Left renal pelvis (tissue), 4 donors: ENCODE data around the gene CALCOCO2. TPM values are rescaled to one million over a fixed set of nuclear protein-coding genes. Genes with fewer than 3 reads are reported as not detected.
"Not testable (repeated sequence)": the region's sequence is repeated elsewhere in the genome, so short reads cannot be mapped to it uniquely, and the experiment has no call there.

Experiments
- DNase-seq, 4 donors: peaks; one replicate each; pipeline ENCODE4 v3.0.0-alpha.2; 2013; ENCODE audit warnings: low read depth in 4 of 4, low spot score in 3 of 4
- polyA plus RNA-seq, 4 donors: library from polyadenylated mRNA; unstranded; fragments of 120-200 nt; gene quantifications; one replicate each; pipeline ENCODE4 v1.2.1, GENCODE V29; 2013; ENCODE audit not compliant: insufficient read length in 4 of 4

The CALCOCO2 gene, protein sequence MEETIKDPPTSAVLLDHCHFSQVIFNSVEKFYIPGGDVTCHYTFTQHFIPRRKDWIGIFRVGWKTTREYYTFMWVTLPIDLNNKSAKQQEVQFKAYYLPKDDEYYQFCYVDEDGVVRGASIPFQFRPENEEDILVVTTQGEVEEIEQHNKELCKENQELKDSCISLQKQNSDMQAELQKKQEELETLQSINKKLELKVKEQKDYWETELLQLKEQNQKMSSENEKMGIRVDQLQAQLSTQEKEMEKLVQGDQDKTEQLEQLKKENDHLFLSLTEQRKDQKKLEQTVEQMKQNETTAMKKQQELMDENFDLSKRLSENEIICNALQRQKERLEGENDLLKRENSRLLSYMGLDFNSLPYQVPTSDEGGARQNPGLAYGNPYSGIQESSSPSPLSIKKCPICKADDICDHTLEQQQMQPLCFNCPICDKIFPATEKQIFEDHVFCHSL
- 10 to 100 TPM; 71.0 to 87.9 (median 81.8) TPM for polyA plus RNA-seq

- peak; percentile 76 to 87 (median 83) for DNase-seq
These were observed at the start of gene CALCOCO2 for GRCh38 chr17:48830840-48831548. Gene CALCOCO2 (plus strand): TSS chr17:48831035. CDS start chr17:48841708, 10,673 bp downstream.

- no peak for DNase-seq
These were observed 43.0 kb upstream of the CALCOCO2 start for GRCh38 chr17:48787828-48788227.

DNA sequence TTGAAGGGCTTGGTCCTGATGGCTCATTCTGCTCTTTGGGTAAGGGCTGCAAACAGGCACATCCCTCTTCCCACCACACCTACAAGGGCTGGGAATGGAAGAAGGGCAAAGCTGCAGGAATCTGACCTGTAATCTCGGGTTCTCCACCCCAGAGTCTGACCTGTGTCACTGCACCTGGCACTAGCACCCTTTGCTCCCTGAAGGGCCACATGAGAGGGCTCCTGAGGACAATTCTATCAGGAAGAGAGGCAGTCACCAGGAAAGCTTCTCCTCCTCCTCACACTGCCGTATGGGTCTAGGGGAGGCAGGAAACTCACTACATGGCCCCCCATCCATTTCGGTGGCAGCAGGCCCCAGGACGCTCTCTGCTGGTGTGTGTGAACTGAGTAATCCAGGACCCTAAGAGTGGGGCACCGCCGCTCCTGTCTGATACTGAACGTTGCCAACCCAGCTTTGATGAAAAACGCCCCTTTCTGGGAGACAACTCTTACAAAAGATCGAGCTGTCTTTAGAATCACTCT, 40.2 kb upstream of the CALCOCO2 start:
- DNase-seq, result no peak

DNA sequence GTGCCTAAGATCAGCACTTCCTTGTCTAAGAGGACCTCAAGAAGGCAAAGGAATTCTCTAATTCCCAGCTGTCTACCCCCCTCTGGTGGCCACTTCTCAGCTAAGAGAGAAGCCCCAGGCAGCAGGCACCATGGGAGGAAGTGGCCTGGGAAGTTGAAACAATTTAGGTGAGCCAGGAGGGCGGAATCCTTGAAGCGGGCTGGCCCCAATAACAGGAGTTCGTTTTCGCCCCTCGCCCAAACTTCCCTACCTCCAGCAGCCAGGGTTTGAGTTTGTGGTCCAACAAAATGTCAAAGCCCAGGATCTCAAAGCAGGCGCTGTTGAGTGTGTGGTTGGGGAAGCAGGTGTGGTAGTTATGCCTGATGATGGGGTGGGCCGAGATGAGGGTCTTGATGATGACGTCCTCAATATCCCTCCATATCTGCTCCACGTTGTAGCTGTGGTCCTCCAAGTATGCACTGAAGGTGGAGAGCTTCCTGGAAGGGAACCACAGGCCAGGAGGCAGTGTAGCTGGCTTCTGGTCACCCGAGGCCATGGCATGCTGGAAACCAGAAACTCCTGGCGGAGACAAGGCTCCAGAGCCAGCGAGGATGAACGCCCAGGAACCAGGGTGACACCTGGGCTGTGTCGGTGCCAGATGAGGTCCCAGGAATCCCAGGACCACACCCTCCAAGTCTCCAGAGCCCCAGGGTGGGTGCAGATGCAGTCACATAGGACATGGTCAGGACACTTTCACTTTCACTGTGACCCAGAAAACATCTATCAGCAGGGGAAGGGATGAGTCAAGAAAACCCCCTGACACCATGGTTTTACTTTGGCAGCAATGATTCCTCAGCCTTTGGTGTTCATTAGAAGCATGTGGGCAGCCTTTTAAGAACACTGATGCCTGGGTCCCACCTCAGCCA, 39.5 kb upstream of the CALCOCO2 start:
- DNase-seq, result peak in 3 of 4 donors; percentile 51 to 79 (median 72)

- DNase-seq, result no peak
These were observed 38.6 kb upstream of the CALCOCO2 start for GRCh38 chr17:48792033-48792798.

GRCh38 chr17:48795444-48796162, 35.2 kb upstream of the CALCOCO2 start:
- no peak for DNase-seq

DNA sequence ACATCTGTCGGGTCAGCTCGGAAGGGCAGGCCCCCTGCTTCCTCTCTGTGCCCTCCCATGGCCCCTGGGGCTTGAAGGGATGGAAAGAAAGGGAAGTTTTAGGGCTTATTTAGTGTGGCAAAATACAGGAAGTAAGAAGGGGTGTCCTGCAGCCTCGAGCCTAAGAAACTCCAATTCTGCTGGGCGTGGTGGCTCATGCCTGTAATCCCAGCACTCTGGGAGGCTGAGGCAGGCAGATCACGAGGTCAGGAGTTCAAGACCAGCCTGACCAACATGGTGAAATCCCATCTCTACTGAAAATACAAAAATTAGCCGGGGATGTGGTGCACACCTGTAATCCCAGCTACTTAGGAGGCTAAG, 34.7 kb upstream of the CALCOCO2 start:
- not testable (repeated sequence) for DNase-seq

DNA sequence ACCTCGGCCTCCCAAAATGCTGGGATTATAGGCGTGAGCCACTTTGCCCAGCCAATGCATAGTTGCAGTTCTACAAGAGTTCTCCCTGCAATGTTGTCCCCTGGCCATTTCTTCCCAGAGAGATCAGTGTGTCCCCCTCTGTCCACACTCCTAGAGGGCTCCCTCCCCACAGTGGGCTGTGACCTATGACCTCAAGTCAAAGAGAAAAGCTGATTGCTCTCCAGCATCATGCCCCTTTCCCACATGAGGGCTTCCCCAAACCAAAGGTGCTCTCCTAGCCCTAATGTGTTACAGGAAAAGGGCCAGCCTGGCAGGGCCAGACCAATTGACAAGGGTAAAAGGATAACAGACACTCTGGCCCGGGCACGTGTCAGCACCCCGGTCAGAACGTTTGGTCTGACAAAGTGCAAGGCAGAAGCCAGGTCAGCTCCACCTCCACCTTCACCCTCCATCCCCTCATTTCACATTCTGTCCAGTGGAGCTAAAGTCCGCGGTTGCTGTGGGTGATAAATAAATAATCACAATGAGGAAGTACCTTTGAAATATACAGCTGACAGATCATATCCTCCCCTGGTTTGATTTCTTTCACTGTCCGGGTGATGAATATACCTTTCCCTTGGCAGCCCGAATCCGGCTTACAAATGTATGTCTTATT, 31.6 kb upstream of the CALCOCO2 start:
- DNase-seq, result no peak

GRCh38 chr17:48800626-48801217, 30.1 kb upstream of the CALCOCO2 start:
- no peak for DNase-seq

GRCh38 chr17:48804936-48805411, 25.9 kb upstream of the CALCOCO2 start:
- DNase-seq, result no peak

DNA sequence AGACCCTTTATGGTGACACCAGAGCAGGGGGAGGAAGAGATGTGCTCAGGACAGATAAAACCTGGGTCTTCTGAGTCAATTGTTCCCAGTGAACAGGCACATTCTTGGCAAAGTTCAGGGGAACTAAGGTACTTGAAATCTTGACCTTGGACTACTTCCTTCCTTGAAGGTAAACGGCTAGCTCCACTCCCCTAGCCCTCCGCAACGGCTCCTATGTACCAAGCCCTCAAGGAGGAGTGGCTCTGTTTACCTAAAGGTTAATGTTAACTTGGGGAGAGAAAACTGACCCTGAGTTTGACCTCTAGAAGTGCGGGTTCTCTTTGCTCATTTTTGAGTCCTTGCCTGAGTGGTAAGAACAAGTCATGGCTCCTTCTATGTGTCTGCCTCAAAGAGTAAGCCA, 21.7 kb upstream of the CALCOCO2 start:
- no peak for DNase-seq

DNA sequence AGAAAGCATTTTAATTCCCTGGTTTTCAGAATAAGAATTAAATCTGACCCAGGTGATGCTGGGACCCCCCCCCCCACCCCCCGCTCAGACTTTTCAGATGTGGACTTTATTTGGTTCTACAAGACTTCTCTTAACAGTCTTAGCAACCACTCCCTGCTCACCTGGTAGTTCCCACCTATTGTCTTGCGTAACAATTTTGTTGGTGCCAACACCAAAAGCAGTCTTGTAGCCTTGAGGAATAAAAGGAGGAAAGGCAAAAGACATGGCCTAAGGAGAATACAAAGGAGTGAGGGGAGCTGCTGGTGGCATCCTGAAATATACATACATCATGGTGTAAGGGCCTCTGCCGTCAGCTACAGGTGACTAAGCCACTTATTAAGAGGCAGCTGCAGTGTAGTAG, 18.8 kb upstream of the CALCOCO2 start:
- no peak for DNase-seq

- DNase-seq, result no peak
These were observed 16.3 kb upstream of the CALCOCO2 start for GRCh38 chr17:48814504-48814903.

- DNase-seq, result no peak
These were observed 15.5 kb upstream of the CALCOCO2 start for GRCh38 chr17:48815311-48815710.

DNA sequence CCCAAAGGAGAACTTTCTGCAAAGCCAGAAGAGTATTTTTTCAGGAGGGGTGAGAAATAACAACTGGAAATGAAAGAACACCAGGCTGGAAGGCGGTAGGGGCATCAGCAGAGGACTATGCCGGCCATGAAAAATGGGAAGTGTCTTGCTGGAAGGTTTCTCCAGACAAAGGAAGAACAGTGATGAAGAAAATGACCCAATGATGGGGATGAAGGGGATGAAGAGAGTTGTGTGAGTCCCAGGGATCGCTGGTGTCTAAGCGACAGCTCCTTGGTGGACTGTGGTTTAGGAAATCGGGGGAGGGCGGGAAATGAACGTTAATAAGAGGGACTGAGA, 14.4 kb upstream of the CALCOCO2 start:
- DNase-seq, result no peak

DNA sequence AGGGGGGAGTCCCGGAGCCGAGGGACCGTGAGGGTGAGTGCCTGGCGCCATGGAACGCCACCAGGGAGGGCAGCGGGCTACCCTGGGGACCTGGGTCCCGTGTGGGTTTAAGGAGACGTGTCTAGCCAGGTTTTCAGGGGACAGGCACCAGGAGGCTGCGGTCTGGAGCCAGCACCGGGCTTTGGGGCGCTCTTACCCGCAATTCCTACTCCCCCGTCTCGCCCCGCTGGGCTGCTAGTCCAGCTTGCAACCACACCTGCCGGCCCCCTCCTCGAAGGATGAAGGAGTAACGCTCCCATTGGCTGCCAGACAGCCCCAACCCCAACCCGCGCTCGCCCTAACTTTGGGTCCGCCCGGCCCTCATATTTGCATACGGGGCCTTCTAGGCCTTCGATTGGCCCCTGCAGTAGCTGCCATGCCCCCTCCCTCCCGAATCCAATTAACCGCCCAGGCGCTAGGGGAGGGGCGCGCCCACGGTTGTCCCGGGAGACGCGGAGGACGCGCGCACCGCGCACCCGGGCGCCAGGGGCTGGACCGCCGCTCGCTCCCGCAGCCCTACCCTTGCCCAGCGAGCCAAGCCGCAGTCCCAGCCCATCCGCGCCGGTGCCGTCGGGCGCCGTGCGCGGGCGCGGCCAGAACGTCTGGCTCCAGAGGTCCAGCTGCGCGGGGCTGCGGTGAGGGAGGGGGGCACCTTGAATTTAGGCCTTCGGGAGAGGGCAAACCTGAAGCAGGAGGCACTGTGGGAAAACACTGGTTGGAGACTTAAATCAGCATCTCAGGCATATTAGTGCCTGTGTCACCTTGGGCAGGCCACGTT, 13.9 kb upstream of the CALCOCO2 start, which contains the start of gene TTLL6:
Gene TTLL6, minus strand, starts transcription at position 456 of the 817 bp plus-strand sequence. Its CDS starts 157 bp downstream, at position 299.
- peak; percentile 71 to 84 (median 79) for DNase-seq

GRCh38 chr17:48818361-48818841, 12.4 kb upstream of the CALCOCO2 start:
- DNase-seq, result no peak
